ENCODE data around the gene HECW1. TPM values are rescaled to one million over a fixed set of nuclear protein-coding genes. Genes with fewer than 3 reads are reported as not detected.

Gene HECW1
- total RNA-seq, 1 donor, result 2.9 TPM

GRCh38 chr7:43565786-43566185 is 453.3 kb downstream of the HECW1 start:
- Histone ChIP-seq H3K4me3 (ENCODE audit: insufficient read depth, low read length) (no peak overlapping the region), H2AFZ (ENCODE audit: low read length) (no peak overlapping the region), H3K27me3 (ENCODE audit: insufficient read depth, low read length) (no peaks in the 10 kb centered on the region), H3K9me3 (ENCODE audit: low read depth, low read length) (no peaks in the 10 kb centered on the region), H3K4me1 (ENCODE audit: insufficient read depth, low read length) (peaks cover 24% of the 10 kb centered on the region), H3K4me2 (ENCODE audit: insufficient read depth, low read length) (no peak overlapping the region), H4K20me1 (ENCODE audit: insufficient read depth, low read length) (no peaks in the 10 kb centered on the region), H3K79me2 (ENCODE audit: insufficient read depth, low read length) (no peaks in the 10 kb centered on the region), H3K27ac (ENCODE audit: low read depth, low read length) (no peak overlapping the region), H3K36me3 (ENCODE audit: insufficient read depth, low read length) (no peaks in the 10 kb centered on the region)
- TF ChIP-seq CTCF (IDR thresholded peaks at IDR 0.05; ENCODE audit: extremely low read depth, low read depth, low read length), result no peak
- DNase-seq (ENCODE audit: insufficient read length, low spot score, missing footprints), result no peak

GRCh38 chr7:43568529-43568928 is 456.1 kb downstream of the HECW1 start:
- Histone ChIP-seq H2AFZ (ENCODE audit: low read length) (peak overlapping the region; percentile 13), H3K79me2 (ENCODE audit: insufficient read depth, low read length) (no peaks in the 10 kb centered on the region), H3K27me3 (ENCODE audit: insufficient read depth, low read length) (no peaks in the 10 kb centered on the region), H4K20me1 (ENCODE audit: insufficient read depth, low read length) (no peaks in the 10 kb centered on the region), H3K4me1 (ENCODE audit: insufficient read depth, low read length) (peaks cover 31% of the 10 kb centered on the region), H3K27ac (ENCODE audit: low read depth, low read length) (peak overlapping the region; percentile 94), H3K4me3 (ENCODE audit: insufficient read depth, low read length) (no peak overlapping the region), H3K36me3 (ENCODE audit: insufficient read depth, low read length) (no peaks in the 10 kb centered on the region), H3K9me3 (ENCODE audit: low read depth, low read length) (no peaks in the 10 kb centered on the region), H3K4me2 (ENCODE audit: insufficient read depth, low read length) (no peak overlapping the region)
- TF ChIP-seq CTCF (IDR thresholded peaks at IDR 0.05; ENCODE audit: extremely low read depth, low read depth, low read length), result no peak
- peak; percentile 56 for DNase-seq (ENCODE audit: insufficient read length, low spot score, missing footprints)

DNA sequence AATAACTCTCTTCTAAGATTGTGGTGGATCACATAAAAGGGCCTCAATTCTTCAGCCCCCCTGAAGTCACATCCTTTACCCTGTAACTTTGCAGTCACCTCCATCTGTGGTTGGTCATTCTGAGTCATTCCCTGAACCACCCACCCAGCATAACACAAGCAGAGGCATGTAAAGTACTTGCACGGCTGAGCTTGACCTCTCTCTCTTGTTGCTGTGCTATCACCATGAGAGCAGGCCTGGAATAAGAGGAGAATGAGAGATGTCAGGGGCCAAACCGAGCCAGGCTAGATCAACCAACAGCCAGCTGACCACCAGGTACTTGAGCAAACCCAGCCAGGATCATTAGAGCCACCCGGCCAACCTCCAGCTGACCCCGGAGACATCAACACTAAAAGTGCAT is 457.0 kb downstream of the HECW1 start:
- Histone ChIP-seq H2AFZ (ENCODE audit: low read length) (peak overlapping the region; percentile 36), H3K27me3 (ENCODE audit: insufficient read depth, low read length) (no peaks in the 10 kb centered on the region), H3K36me3 (ENCODE audit: insufficient read depth, low read length) (no peaks in the 10 kb centered on the region), H3K79me2 (ENCODE audit: insufficient read depth, low read length) (no peaks in the 10 kb centered on the region), H3K27ac (ENCODE audit: low read depth, low read length) (peak overlapping the region; percentile 94), H4K20me1 (ENCODE audit: insufficient read depth, low read length) (no peaks in the 10 kb centered on the region), H3K4me1 (ENCODE audit: insufficient read depth, low read length) (peaks cover 34% of the 10 kb centered on the region), H3K9me3 (ENCODE audit: low read depth, low read length) (no peaks in the 10 kb centered on the region), H3K4me3 (ENCODE audit: insufficient read depth, low read length) (no peak overlapping the region), H3K4me2 (ENCODE audit: insufficient read depth, low read length) (peak overlapping the region; percentile 11)
- TF ChIP-seq CTCF (IDR thresholded peaks at IDR 0.05; ENCODE audit: extremely low read depth, low read depth, low read length), result no peak
- peak; percentile 69 for DNase-seq (ENCODE audit: insufficient read length, low spot score, missing footprints)

GRCh38 chr7:43570688-43571365 is 458.4 kb downstream of the HECW1 start:
- H2AFZ ChIP-seq (ENCODE audit: low read length), result no peak overlapping the region
- H3K27ac ChIP-seq (ENCODE audit: low read depth, low read length), result peak overlapping the region; percentile 94
- H3K4me2 ChIP-seq (ENCODE audit: insufficient read depth, low read length), result no peak overlapping the region
- no peaks in the 10 kb centered on the region for H3K9me3 ChIP-seq (ENCODE audit: low read depth, low read length)
- no peaks in the 10 kb centered on the region for H3K36me3 ChIP-seq (ENCODE audit: insufficient read depth, low read length)
- DNase-seq (ENCODE audit: insufficient read length, low spot score, missing footprints), result no peak
- H4K20me1 ChIP-seq (ENCODE audit: insufficient read depth, low read length), result no peaks in the 10 kb centered on the region
- TF ChIP-seq CTCF (IDR thresholded peaks at IDR 0.05; ENCODE audit: extremely low read depth, low read depth, low read length), result no peak
- H3K4me3 ChIP-seq (ENCODE audit: insufficient read depth, low read length), result no peak overlapping the region
- no peaks in the 10 kb centered on the region for H3K27me3 ChIP-seq (ENCODE audit: insufficient read depth, low read length)
- H3K4me1 ChIP-seq (ENCODE audit: insufficient read depth, low read length), result peaks cover 34% of the 10 kb centered on the region
- H3K79me2 ChIP-seq (ENCODE audit: insufficient read depth, low read length), result no peaks in the 10 kb centered on the region
